ENCODE results near the gene ZC3H7A.

DNA sequence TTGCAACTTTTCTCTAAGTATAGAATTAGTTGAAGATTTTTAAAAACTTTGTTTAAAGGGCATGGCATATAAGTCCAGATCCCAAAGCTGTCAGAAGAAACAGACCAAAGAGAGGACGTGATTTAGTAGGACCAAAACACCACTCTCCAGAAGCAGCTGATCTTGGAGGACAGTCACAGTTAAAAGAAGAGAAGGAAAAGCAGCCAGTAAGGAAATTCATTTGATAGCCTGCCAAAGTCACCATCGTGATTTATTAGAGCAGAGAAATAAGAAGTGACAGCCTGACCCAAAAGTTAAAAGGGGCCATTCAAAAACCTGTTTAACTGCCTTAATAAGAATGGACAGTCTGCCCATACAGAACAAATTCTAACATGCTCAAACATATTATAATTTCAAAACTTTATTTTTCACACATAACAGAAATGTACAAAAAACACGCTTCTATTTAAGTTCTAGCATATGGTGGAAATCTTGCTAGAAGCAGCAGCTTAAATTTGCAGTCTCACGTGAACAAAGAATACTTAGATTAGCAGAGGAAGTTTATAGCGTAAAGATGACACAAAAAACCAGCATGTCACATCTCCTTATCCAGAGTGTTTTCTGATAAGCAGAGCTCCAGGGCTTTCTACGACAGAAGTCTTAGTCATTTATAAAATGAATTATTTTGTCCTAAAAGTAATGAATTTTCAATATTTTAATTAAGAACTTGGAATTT lies 91.6 kb downstream of the ZC3H7A start:
- TF ChIP-seq POLR2A (IDR thresholded peaks at IDR 0.05; ENCODE audit: low read depth, low read length), result no peak
- TF ChIP-seq, protein P1, sequence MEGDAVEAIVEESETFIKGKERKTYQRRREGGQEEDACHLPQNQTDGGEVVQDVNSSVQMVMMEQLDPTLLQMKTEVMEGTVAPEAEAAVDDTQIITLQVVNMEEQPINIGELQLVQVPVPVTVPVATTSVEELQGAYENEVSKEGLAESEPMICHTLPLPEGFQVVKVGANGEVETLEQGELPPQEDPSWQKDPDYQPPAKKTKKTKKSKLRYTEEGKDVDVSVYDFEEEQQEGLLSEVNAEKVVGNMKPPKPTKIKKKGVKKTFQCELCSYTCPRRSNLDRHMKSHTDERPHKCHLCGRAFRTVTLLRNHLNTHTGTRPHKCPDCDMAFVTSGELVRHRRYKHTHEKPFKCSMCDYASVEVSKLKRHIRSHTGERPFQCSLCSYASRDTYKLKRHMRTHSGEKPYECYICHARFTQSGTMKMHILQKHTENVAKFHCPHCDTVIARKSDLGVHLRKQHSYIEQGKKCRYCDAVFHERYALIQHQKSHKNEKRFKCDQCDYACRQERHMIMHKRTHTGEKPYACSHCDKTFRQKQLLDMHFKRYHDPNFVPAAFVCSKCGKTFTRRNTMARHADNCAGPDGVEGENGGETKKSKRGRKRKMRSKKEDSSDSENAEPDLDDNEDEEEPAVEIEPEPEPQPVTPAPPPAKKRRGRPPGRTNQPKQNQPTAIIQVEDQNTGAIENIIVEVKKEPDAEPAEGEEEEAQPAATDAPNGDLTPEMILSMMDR (conservative IDR thresholded peaks at IDR 0.05; ENCODE audit: low read depth, low read length), result no peak
- no peak for TF ChIP-seq CHD1 (IDR thresholded peaks at IDR 0.05; ENCODE audit: low read depth, low read length)
- TF ChIP-seq RFX5 (IDR thresholded peaks at IDR 0.05; ENCODE audit: low read depth, low read length), result no peak
- TF ChIP-seq RAD21 (IDR thresholded peaks at IDR 0.05; ENCODE audit: low read length), result no peak
- no peak for TF ChIP-seq RCOR1 (IDR thresholded peaks at IDR 0.05; ENCODE audit: insufficient replicate concordance, low read length)
- TF ChIP-seq SMC3 (IDR thresholded peaks at IDR 0.05; ENCODE audit: low read depth, low read length), result no peak
- TF ChIP-seq MAZ (IDR thresholded peaks at IDR 0.05; ENCODE audit: borderline replicate concordance, low read depth, low read length), result no peak
- TF ChIP-seq MXI1 (IDR thresholded peaks at IDR 0.05; ENCODE audit: borderline replicate concordance, low read depth, low read length), result no peak
- no peak for TF ChIP-seq MAFK (IDR thresholded peaks at IDR 0.05; ENCODE audit: low read depth, low read length)
- TF ChIP-seq, protein P2, sequence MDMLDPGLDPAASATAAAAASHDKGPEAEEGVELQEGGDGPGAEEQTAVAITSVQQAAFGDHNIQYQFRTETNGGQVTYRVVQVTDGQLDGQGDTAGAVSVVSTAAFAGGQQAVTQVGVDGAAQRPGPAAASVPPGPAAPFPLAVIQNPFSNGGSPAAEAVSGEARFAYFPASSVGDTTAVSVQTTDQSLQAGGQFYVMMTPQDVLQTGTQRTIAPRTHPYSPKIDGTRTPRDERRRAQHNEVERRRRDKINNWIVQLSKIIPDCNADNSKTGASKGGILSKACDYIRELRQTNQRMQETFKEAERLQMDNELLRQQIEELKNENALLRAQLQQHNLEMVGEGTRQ (IDR thresholded peaks at IDR 0.05; ENCODE audit: low read depth, low read length), result no peak
- TF ChIP-seq BHLHE40 (IDR thresholded peaks at IDR 0.05; ENCODE audit: low read depth, low read length), result no peak
- no peak for TF ChIP-seq CEBPB (IDR thresholded peaks at IDR 0.05; ENCODE audit: low read depth, low read length)

Data from IMR-90 (cell line).